ENCODE measurements around the gene ARSD. TPM values are rescaled to one million over a fixed set of nuclear protein-coding genes. Genes with fewer than 3 reads are reported as not detected.
"Not testable (repeated sequence)": the region's sequence is repeated elsewhere in the genome, so short reads cannot be mapped to it uniquely, and the experiment has no call there.

ARSD gene
- total RNA-seq, 2 experiments from 2014 or later, result 0.44 to 1.2 TPM

- H3K36me3 Mint-ChIP-seq (ENCODE audit: low read depth), result no peaks in the 10 kb centered on the region
- POLR2A ChIA-PET, result no interaction called here
- CTCF ChIA-PET, result no interaction called here
- no peaks in the 10 kb centered on the region for H3K9me3 Mint-ChIP-seq
- no peaks in the 10 kb centered on the region for H3K9me3 ChIP-seq (ENCODE audit: control insufficient read depth in 1 of 2, insufficient read depth in 1 of 2, low read length in 2 of 2)
- H3K36me3 ChIP-seq (ENCODE audit: insufficient read depth, low read length), result no peaks in the 10 kb centered on the region
- no peak for DNase-seq
- no peak overlapping the region for H3K27ac Mint-ChIP-seq
- H3K27me3 ChIP-seq (ENCODE audit: control insufficient read depth in 1 of 2, insufficient read depth in 2 of 2, low read length in 2 of 2), result no peaks in the 10 kb centered on the region
- no peak overlapping the region for H3K4me3 Mint-ChIP-seq
- no peak for ATAC-seq (ENCODE audit: poor library complexity)
- intact Hi-C loops (cut with DNase I, micrococcal nuclease), result no loop called here
- no peak overlapping the region for H3K27ac ChIP-seq (ENCODE audit: low read depth in 1 of 2, low read length in 2 of 2)
- peaks cover 5% of the 10 kb centered on the region for H3K4me1 Mint-ChIP-seq (ENCODE audit: low read depth)
- no peaks in the 10 kb centered on the region for H3K4me1 ChIP-seq (ENCODE audit: insufficient read depth, low read length)
- no peak for TF ChIP-seq CTCF (IDR thresholded peaks at IDR 0.05)
- H3K4me3 ChIP-seq (ENCODE audit: low read length), result no peak overlapping the region
- peaks cover 4% of the 10 kb centered on the region for H3K27me3 Mint-ChIP-seq
These were observed 31.8 kb downstream of the ARSD start for GRCh38 chrX:2897311-2897689.

- ChIA-PET POLR2A (no interaction called here), CTCF (interaction anchor here (0.7 kb wide), 1 partner anchor 14 kb away, joined by 3 read pairs; no protein-coding TSS in a partner anchor)
- Histone ChIP-seq H3K9me3 (ENCODE audit: control insufficient read depth in 1 of 2, insufficient read depth in 1 of 2, low read length in 2 of 2) (no peaks in the 10 kb centered on the region), H3K27ac (ENCODE audit: low read depth in 1 of 2, low read length in 2 of 2) (no peak overlapping the region), H3K27me3 (ENCODE audit: control insufficient read depth in 1 of 2, insufficient read depth in 2 of 2, low read length in 2 of 2) (no peaks in the 10 kb centered on the region), H3K36me3 (ENCODE audit: insufficient read depth, low read length) (no peaks in the 10 kb centered on the region), H3K4me1 (ENCODE audit: insufficient read depth, low read length) (no peaks in the 10 kb centered on the region), H3K4me3 (ENCODE audit: low read length) (no peak overlapping the region)
- H3K9me3 Mint-ChIP-seq, result no peaks in the 10 kb centered on the region
- H3K27me3 Mint-ChIP-seq, result peaks cover 4% of the 10 kb centered on the region
- DNase-seq, result no peak
- H3K27ac Mint-ChIP-seq, result no peak overlapping the region
- no peak overlapping the region for H3K4me3 Mint-ChIP-seq
- no peak for ATAC-seq (ENCODE audit: poor library complexity)
- H3K36me3 Mint-ChIP-seq (ENCODE audit: low read depth), result no peaks in the 10 kb centered on the region
- H3K4me1 Mint-ChIP-seq (ENCODE audit: low read depth), result peaks cover 5% of the 10 kb centered on the region
- intact Hi-C loops (cut with DNase I, micrococcal nuclease), result no loop called here
- no peak for TF ChIP-seq CTCF (IDR thresholded peaks at IDR 0.05)
These were observed 34.2 kb downstream of the ARSD start for GRCh38 chrX:2894885-2895292.

- Mint-ChIP-seq H3K4me1 (ENCODE audit: low read depth) (peaks cover 8% of the 10 kb centered on the region), H3K36me3 (ENCODE audit: low read depth) (no peaks in the 10 kb centered on the region), H3K27me3 (no peaks in the 10 kb centered on the region), H3K27ac (no peak overlapping the region), H3K9me3 (no peaks in the 10 kb centered on the region), H3K4me3 (no peak overlapping the region)
- DNase-seq (no peak), ATAC-seq (ENCODE audit: poor library complexity) (no peak)
- intact Hi-C loops (cut with DNase I, micrococcal nuclease), result no loop called here
- H3K9me3 ChIP-seq (ENCODE audit: control insufficient read depth in 1 of 2, insufficient read depth in 1 of 2, low read length in 2 of 2), result no peaks in the 10 kb centered on the region
- no peak for TF ChIP-seq CTCF (IDR thresholded peaks at IDR 0.05)
- H3K27me3 ChIP-seq (ENCODE audit: control insufficient read depth in 1 of 2, insufficient read depth in 2 of 2, low read length in 2 of 2), result no peaks in the 10 kb centered on the region
- POLR2A ChIA-PET, result no interaction called here
- H3K36me3 ChIP-seq (ENCODE audit: insufficient read depth, low read length), result no peaks in the 10 kb centered on the region
- H3K4me1 ChIP-seq (ENCODE audit: insufficient read depth, low read length), result no peaks in the 10 kb centered on the region
- CTCF ChIA-PET, result no interaction called here
- H3K4me3 ChIP-seq (ENCODE audit: low read length), result no peak overlapping the region
- no peak overlapping the region for H3K27ac ChIP-seq (ENCODE audit: low read depth in 1 of 2, low read length in 2 of 2)
These were observed 36.3 kb downstream of the ARSD start for GRCh38 chrX:2892816-2893215.

GRCh38 chrX:2890536-2891460 is 38.3 kb downstream of the ARSD start:
- POLR2A ChIA-PET; H3K27ac ChIP-seq (ENCODE audit: low read depth in 1 of 2, low read length in 2 of 2); H3K36me3 Mint-ChIP-seq (ENCODE audit: low read depth); H3K36me3 ChIP-seq (ENCODE audit: insufficient read depth, low read length); H3K4me1 ChIP-seq (ENCODE audit: insufficient read depth, low read length); H3K9me3 Mint-ChIP-seq; H3K27ac Mint-ChIP-seq; H3K4me3 Mint-ChIP-seq; CTCF ChIA-PET; DNase-seq; H3K4me3 ChIP-seq (ENCODE audit: low read length); H3K27me3 Mint-ChIP-seq; H3K4me1 Mint-ChIP-seq (ENCODE audit: low read depth); intact Hi-C loops (cut with DNase I, micrococcal nuclease); H3K27me3 ChIP-seq (ENCODE audit: control insufficient read depth in 1 of 2, insufficient read depth in 2 of 2, low read length in 2 of 2); ATAC-seq (ENCODE audit: poor library complexity); H3K9me3 ChIP-seq (ENCODE audit: control insufficient read depth in 1 of 2, insufficient read depth in 1 of 2, low read length in 2 of 2): not testable (repeated sequence)

GRCh38 chrX:2889706-2890490 is 39.2 kb downstream of the ARSD start:
- H3K36me3 ChIP-seq (ENCODE audit: insufficient read depth, low read length); ATAC-seq (ENCODE audit: poor library complexity); intact Hi-C loops (cut with DNase I, micrococcal nuclease); H3K4me1 Mint-ChIP-seq (ENCODE audit: low read depth); H3K27ac ChIP-seq (ENCODE audit: low read depth in 1 of 2, low read length in 2 of 2); H3K27me3 Mint-ChIP-seq; DNase-seq; POLR2A ChIA-PET; H3K36me3 Mint-ChIP-seq (ENCODE audit: low read depth); H3K27me3 ChIP-seq (ENCODE audit: control insufficient read depth in 1 of 2, insufficient read depth in 2 of 2, low read length in 2 of 2); H3K4me1 ChIP-seq (ENCODE audit: insufficient read depth, low read length); H3K9me3 Mint-ChIP-seq; H3K9me3 ChIP-seq (ENCODE audit: control insufficient read depth in 1 of 2, insufficient read depth in 1 of 2, low read length in 2 of 2); H3K27ac Mint-ChIP-seq; CTCF ChIA-PET: not testable (repeated sequence)
- H3K4me3 ChIP-seq (ENCODE audit: low read length), result peak overlapping the region; percentile 40
- peak overlapping the region; percentile 82 for H3K4me3 Mint-ChIP-seq

Data from CD4-positive, alpha-beta T cell (primary cell).